ENCODE data around the gene GCDH. TPM values are rescaled to one million over a fixed set of nuclear protein-coding genes. Genes with fewer than 3 reads are reported as not detected.

GCDH gene
- total and polyA plus RNA-seq, 2 of the 8 experiments (the other 6 are each of a cell fraction or from before 2014, with no cell fraction given) = 67.3 to 89.4 TPM

- H2AK5ac ChIP-seq (ENCODE audit: low read depth, low read length) = no peak overlapping the region
- H2AFZ ChIP-seq (ENCODE audit: low read length) = no peak overlapping the region
- no peak overlapping the region for H2BK20ac ChIP-seq (ENCODE audit: low read length)
- no peak for DNase-seq (ENCODE audit: low read depth in 1 of 2, low spot score in 2 of 2)
- peaks cover 2% of the 10 kb centered on the region; the same call in 1 of the 2 replicates for H3K23me2 ChIP-seq (ENCODE audit: low read depth, low read length)
- peaks cover 28 to 73% (median 53%) of the 10 kb centered on the region in 4 experiments for H3K36me3 ChIP-seq (ENCODE audit: control insufficient read depth in 2 of 4, insufficient read depth in 4 of 4, low read length in 3 of 4)
- no peak overlapping the region for H2BK5ac ChIP-seq (ENCODE audit: low read depth, low read length)
- H2BK120ac ChIP-seq (replicated peaks; ENCODE audit: low read depth, low read length) = no peak overlapping the region
- peaks cover 0 to 13% (median 5%) of the 10 kb centered on the region in 4 experiments; a peak in 4 of 7 replicates for H3K4me1 ChIP-seq (replicated peaks in 1 of 4; ENCODE audit: control insufficient read depth in 3 of 4, insufficient read depth in 4 of 4, low read length in 3 of 4)
- H3K4me2 ChIP-seq (ENCODE audit: insufficient read depth in 1 of 2, low read depth in 2 of 2, low read length in 2 of 2) = no peak overlapping the region
- peaks cover 2% of the 10 kb centered on the region; the same call in 1 of the 2 replicates for H3K79me1 ChIP-seq (ENCODE audit: low read depth, low read length)
- 100% methylated on average over 1 of the region's 2 CpGs; no CpG with 5 or more reads in 1 of the 2 experiments for WGBS, 2 experiments (ENCODE audit: extremely low coverage in 1 of 2, insufficient coverage in 1 of 2, insufficient read length in 1 of 2, insufficient replicate concordance in 2 of 2, low coverage in 1 of 2, low lambda C conversion rate in 2 of 2, missing lambda C conversion rate in 1 of 2)
- no peak overlapping the region for H3K18ac ChIP-seq (ENCODE audit: extremely low read depth, low read length)
- no peak overlapping the region for H3K14ac ChIP-seq (ENCODE audit: insufficient read length)
- no peak overlapping the region for H3K23ac ChIP-seq (ENCODE audit: insufficient read length)
- ChIA-PET CTCF (ENCODE audit: partially characterized antibody) (no interaction called here), POLR2A (ENCODE audit: partially characterized antibody) (interaction anchor here (1.0 to 3.4 kb wide), 6 partner anchors 9 to 60 kb away, joined by 3 to 18 read pairs (median 10); partner anchors contain the start of genes FARSA and GCDH)
- no peak overlapping the region for H3K4me3 ChIP-seq (ENCODE audit: extremely low read depth in 1 of 4, insufficient read depth in 2 of 4, low read depth in 3 of 4, low read length in 4 of 4)
- no peak overlapping the region for H4K5ac ChIP-seq (ENCODE audit: insufficient read length, low read depth, low read length)
- no peak overlapping the region for H2BK15ac ChIP-seq (ENCODE audit: low read length)
- H4K8ac ChIP-seq (ENCODE audit: extremely low read depth, insufficient read depth, low read length) = no peak overlapping the region
- no peak overlapping the region for H4K91ac ChIP-seq (replicated peaks; ENCODE audit: insufficient read length, low read length)
- H3K4ac ChIP-seq (replicated peaks; ENCODE audit: insufficient read length, low read depth, low read length) = no peak overlapping the region
- H2BK12ac ChIP-seq (ENCODE audit: low read depth, low read length) = no peak overlapping the region
- no peaks in the 10 kb centered on the region for H3K27me3 ChIP-seq (replicated peaks in 1 of 4; ENCODE audit: control insufficient read depth in 3 of 4, extremely low read depth in 1 of 4, insufficient read depth in 3 of 4, low read length in 3 of 4)
- no peak overlapping the region for H3K56ac ChIP-seq (replicated peaks; ENCODE audit: insufficient read length, low read depth, low read length)
- TF ChIP-seq SRF (IDR thresholded peaks at IDR 0.05; ENCODE audit: low read depth, low read length) (no peak), ATF2 (IDR thresholded peaks at IDR 0.05; ENCODE audit: low read length) (no peak), CHD1 (IDR thresholded peaks at IDR 0.05; ENCODE audit: low read depth, low read length) (no peak), SIX5 (IDR thresholded peaks at IDR 0.05; ENCODE audit: low read depth, low read length) (0 out of 2 replicates have a peak, but pooled peaks have one; percentile 1), ZNF274 (IDR thresholded peaks at IDR 0.05; ENCODE audit: borderline replicate concordance, extremely low read depth, low read length) (no peak), TAF7 (optimal IDR thresholded peaks at IDR 0.05; ENCODE audit: borderline replicate concordance, low read depth, low read length) (no peak), SP1 (IDR thresholded peaks at IDR 0.05; ENCODE audit: low read depth, low read length) (peak; percentile 13; the same call in 1 of the 2 replicates), POLR2A (IDR thresholded peaks at IDR 0.05; ENCODE audit: control extremely low read depth in 1 of 2, low read depth in 2 of 2, low read length in 2 of 2) (peak in 1 of 2 experiments; percentile 8; a peak in 2 of 3 replicates), KDM4A (IDR thresholded peaks at IDR 0.05; ENCODE audit: low read depth, low read length, severe bottlenecking) (no peak)
- H3K9me3 ChIP-seq (ENCODE audit: insufficient read depth in 2 of 2, low read depth in 1 of 2, low read length in 1 of 2) = no peaks in the 10 kb centered on the region
- H3K9ac ChIP-seq (replicated peaks in 1 of 4; ENCODE audit: extremely low read depth in 1 of 4, low read depth in 3 of 4, low read length in 3 of 4) = no peak overlapping the region
- H3K27ac ChIP-seq (ENCODE audit: low read depth, low read length) = no peak overlapping the region
- peaks cover 11 to 12% of the 10 kb centered on the region in 2 experiments for H4K20me1 ChIP-seq (replicated peaks in 1 of 2; ENCODE audit: control insufficient read depth in 1 of 2, insufficient read depth in 2 of 2, low read length in 2 of 2)
- FAIRE-seq = no peak
- peaks cover 6 to 37% of the 10 kb centered on the region in 2 experiments for H3K79me2 ChIP-seq (ENCODE audit: control insufficient read depth in 1 of 2, insufficient read depth in 2 of 2, low read length in 2 of 2)
Measured at GRCh38 chr19:12944104-12944674, 53.2 kb downstream of the GCDH start.
